ENCODE results near the gene LCTL. TPM values are rescaled to one million over a fixed set of nuclear protein-coding genes. Genes with fewer than 3 reads are reported as not detected.

LCTL gene
- total and polyA plus RNA-seq, 10 of the 15 experiments (the other 5 are each of a cell fraction or from before 2014, with no cell fraction given): 0.07 to 0.76 (median 0.40) TPM; not detected in 5

GRCh38 chr15:66598095-66598815, 32.5 kb upstream of the LCTL start:
- ChIA-PET SMC1A (ENCODE audit: uncharacterized antibody, unreplicated experiment) (interaction anchor here (0.7 kb wide), 1 partner anchor 74 kb away, joined by 3 read pairs; no protein-coding TSS in a partner anchor), CTCF (interaction anchor here (1.0 kb wide), 1 partner anchor 21 kb away, joined by 3 read pairs; no protein-coding TSS in a partner anchor), RAD21 (ENCODE audit: unreplicated experiment) (interaction anchor here (1.0 to 2.5 kb wide), 2 partner anchors 253 kb away, joined by 3 to 10 read pairs; no protein-coding TSS in a partner anchor), POLR2A (no interaction called here)
- ATAC-seq: no peak
- intact Hi-C loops (cut with micrococcal nuclease; ENCODE audit: unreplicated experiment) (no loop called here), in situ Hi-C loops (cut with MboI) (no loop called here)
- Histone ChIP-seq H3K9ac (ENCODE audit: control insufficient read depth, insufficient read depth, low read length) (no peak overlapping the region), H4K20me1 (ENCODE audit: control insufficient read depth, insufficient read depth) (no peaks in the 10 kb centered on the region), H3K27me3 (replicated peaks in 1 of 2; ENCODE audit: control insufficient read depth in 2 of 2, insufficient read depth in 2 of 2, low read length in 1 of 2) (no peaks in the 10 kb centered on the region; a peak in 1 of 4 replicates), H2AFZ (ENCODE audit: control insufficient read depth, low read depth, low read length) (no peak overlapping the region), H3K4me3 (no peak overlapping the region), H3K36me3 (ENCODE audit: control insufficient read depth in 2 of 2, insufficient read depth in 2 of 2, low read length in 1 of 2) (no peaks in the 10 kb centered on the region), H3K4me2 (ENCODE audit: control insufficient read depth, insufficient read depth) (no peak overlapping the region), H3K27ac (ENCODE audit: control insufficient read depth, insufficient read depth) (no peak overlapping the region), H3K9me3 (replicated peaks; ENCODE audit: control insufficient read depth, insufficient read depth, low read length) (no peaks in the 10 kb centered on the region), H3K4me1 (ENCODE audit: control insufficient read depth, insufficient read depth, low read length) (no peaks in the 10 kb centered on the region), H3K79me2 (ENCODE audit: control insufficient read depth, insufficient read depth, low read length) (no peaks in the 10 kb centered on the region)
- no TSS peak for BruUV-seq (replicated peaks)
- no peak for DNase-seq (ENCODE audit: low read depth, low spot score)
- 38% methylated on average over 14 of the region's 14 CpGs for WGBS (ENCODE audit: insufficient coverage, insufficient replicate concordance, low lambda C conversion rate, missing lambda C conversion rate)
- no peak for FAIRE-seq
- TF ChIP-seq, protein P1, sequence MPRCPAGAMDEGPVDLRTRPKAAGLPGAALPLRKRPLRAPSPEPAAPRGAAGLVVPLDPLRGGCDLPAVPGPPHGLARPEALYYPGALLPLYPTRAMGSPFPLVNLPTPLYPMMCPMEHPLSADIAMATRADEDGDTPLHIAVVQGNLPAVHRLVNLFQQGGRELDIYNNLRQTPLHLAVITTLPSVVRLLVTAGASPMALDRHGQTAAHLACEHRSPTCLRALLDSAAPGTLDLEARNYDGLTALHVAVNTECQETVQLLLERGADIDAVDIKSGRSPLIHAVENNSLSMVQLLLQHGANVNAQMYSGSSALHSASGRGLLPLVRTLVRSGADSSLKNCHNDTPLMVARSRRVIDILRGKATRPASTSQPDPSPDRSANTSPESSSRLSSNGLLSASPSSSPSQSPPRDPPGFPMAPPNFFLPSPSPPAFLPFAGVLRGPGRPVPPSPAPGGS (IDR thresholded peaks at IDR 0.05; ENCODE audit: borderline replicate concordance, insufficient read depth, low read depth, low read length, poor library complexity, severe bottlenecking): no peak
- no peak for TF ChIP-seq NR2C1 (IDR thresholded peaks at IDR 0.05)
- no peak for TF ChIP-seq ZNF687 (IDR thresholded peaks at IDR 0.05)
- no peak for TF ChIP-seq MTA3 (IDR thresholded peaks at IDR 0.05; ENCODE audit: borderline replicate concordance, low read length)
- TF ChIP-seq STAT3 (IDR thresholded peaks at IDR 0.05; ENCODE audit: low read depth, low read length): no peak
- TF ChIP-seq, protein P2, sequence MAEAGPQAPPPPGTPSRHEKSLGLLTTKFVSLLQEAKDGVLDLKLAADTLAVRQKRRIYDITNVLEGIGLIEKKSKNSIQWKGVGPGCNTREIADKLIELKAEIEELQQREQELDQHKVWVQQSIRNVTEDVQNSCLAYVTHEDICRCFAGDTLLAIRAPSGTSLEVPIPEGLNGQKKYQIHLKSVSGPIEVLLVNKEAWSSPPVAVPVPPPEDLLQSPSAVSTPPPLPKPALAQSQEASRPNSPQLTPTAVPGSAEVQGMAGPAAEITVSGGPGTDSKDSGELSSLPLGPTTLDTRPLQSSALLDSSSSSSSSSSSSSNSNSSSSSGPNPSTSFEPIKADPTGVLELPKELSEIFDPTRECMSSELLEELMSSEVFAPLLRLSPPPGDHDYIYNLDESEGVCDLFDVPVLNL (IDR thresholded peaks at IDR 0.05; ENCODE audit: low read depth, low read length): no peak
- TF ChIP-seq SREBF1 (IDR thresholded peaks at IDR 0.05; ENCODE audit: low read length): no peak
- no peak for TF ChIP-seq CBFB (IDR thresholded peaks at IDR 0.05; ENCODE audit: low read depth)
- no peak for TF ChIP-seq RELA (IDR thresholded peaks at IDR 0.05; ENCODE audit: borderline replicate concordance, partially characterized antibody)
- TF ChIP-seq RCOR1 (conservative IDR thresholded peaks at IDR 0.05; ENCODE audit: low read depth, low read length): no peak
- no peak for TF ChIP-seq SP1 (IDR thresholded peaks at IDR 0.05; ENCODE audit: low read depth, low read length)
- no peak for TF ChIP-seq CHD2 (IDR thresholded peaks at IDR 0.05; ENCODE audit: borderline replicate concordance, low read depth, low read length)
- no peak for TF ChIP-seq MEF2B (IDR thresholded peaks at IDR 0.05; ENCODE audit: partially characterized antibody, poor library complexity, severe bottlenecking)
- TF ChIP-seq, protein P3, sequence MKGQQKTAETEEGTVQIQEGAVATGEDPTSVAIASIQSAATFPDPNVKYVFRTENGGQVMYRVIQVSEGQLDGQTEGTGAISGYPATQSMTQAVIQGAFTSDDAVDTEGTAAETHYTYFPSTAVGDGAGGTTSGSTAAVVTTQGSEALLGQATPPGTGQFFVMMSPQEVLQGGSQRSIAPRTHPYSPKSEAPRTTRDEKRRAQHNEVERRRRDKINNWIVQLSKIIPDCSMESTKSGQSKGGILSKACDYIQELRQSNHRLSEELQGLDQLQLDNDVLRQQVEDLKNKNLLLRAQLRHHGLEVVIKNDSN (IDR thresholded peaks at IDR 0.05; ENCODE audit: borderline replicate concordance, extremely low read length, insufficient read depth, low read depth, low read length): no peak
- TF ChIP-seq TCF7 (IDR thresholded peaks at IDR 0.05; ENCODE audit: borderline replicate concordance): no peak
- TF ChIP-seq EZH2 (IDR thresholded peaks at IDR 0.05; ENCODE audit: borderline replicate concordance, control insufficient read depth, low read depth, low read length): no peak

Data from GM12878 (cell line).